Smooth muscle cell (in vitro differentiated cells): ENCODE data around the gene STK16. TPM values are rescaled to one million over a fixed set of nuclear protein-coding genes. Genes with fewer than 3 reads are reported as not detected.

Experiments
- DNase-seq: peaks from one replicate; lab custom pipeline; 2025; ENCODE audit not compliant: unreplicated experiment; lab: John Stamatoyannopoulos, UW
- H2AFZ ChIP-seq: fragments of 200-600 bp; sonication (generic); 2 replicates; pipeline ENCODE4 v1.6.0; 2016; ENCODE audit warnings: antibody characterized with exemption, low read depth, mild to moderate bottlenecking
- H3F3A ChIP-seq: fragments of 200-600 bp; sonication (generic); 2 replicates; pipeline ENCODE4 v1.6.0; 2017; ENCODE audit warnings: antibody characterized with exemption, low read depth
- H3K27ac ChIP-seq: fragments of 200-600 bp; sonication (generic); 2 replicates; pipeline ENCODE4 v1.5.1; 2016; ENCODE audit warnings: low read depth, mild to moderate bottlenecking
- H3K27me3 ChIP-seq: fragments of 200-600 bp; sonication (generic); 2 replicates; pipeline ENCODE4 v1.6.1; 2016; ENCODE audit warnings: low read depth, mild to moderate bottlenecking
- H3K36me3 ChIP-seq: fragments of 200-600 bp; sonication (generic); 2 replicates; pipeline ENCODE4 v1.5.1; 2016; ENCODE audit warnings: low read depth
- H3K4me1 ChIP-seq: fragments of 200-600 bp; sonication (generic); 2 replicates; pipeline ENCODE4 v1.5.1; 2016; ENCODE audit warnings: low read depth
- H3K4me2 ChIP-seq: fragments of 200-600 bp; sonication (generic); 2 replicates; pipeline ENCODE4 v1.6.0; 2016; ENCODE audit warnings: mild to moderate bottlenecking
- H3K4me3 ChIP-seq: fragments of 200-600 bp; sonication (generic); 2 replicates; pipeline ENCODE4 v1.5.1; 2016; ENCODE audit warnings: mild to moderate bottlenecking
- H3K79me2 ChIP-seq: fragments of 200-600 bp; sonication (generic); 2 replicates; pipeline ENCODE4 v1.6.0; 2016; ENCODE audit warnings: low read depth, mild to moderate bottlenecking
- H3K9ac ChIP-seq: fragments of 200-600 bp; sonication (generic); 2 replicates; pipeline ENCODE4 v1.6.0; 2016; ENCODE audit warnings: low read depth
- H3K9me3 ChIP-seq: fragments of 200-600 bp; sonication (generic); replicated peaks from 2 replicates; pipeline ENCODE4 v1.5.1; 2016; ENCODE audit warnings: low read depth
- H4K20me1 ChIP-seq: fragments of 200-600 bp; sonication (generic); 2 replicates; pipeline ENCODE4 v1.6.0; 2016; ENCODE audit warnings: low read depth
- CTCF ChIP-seq: fragments of 200-600 bp; sonication (generic); IDR thresholded peaks from 2 replicates; pipeline ENCODE4 v1.5.1; 2017; ENCODE audit warnings: borderline replicate concordance, mild to moderate bottlenecking, antibody characterized with exemption; ENCODE audit not compliant: insufficient read depth, poor library complexity, severe bottlenecking
- WGBS: methylation state at CpG from one replicate; pipeline ENCODE4 v1.1.7; 2016; ENCODE audit warnings: low lambda C conversion rate; 5-methylcytosine and 5-hydroxymethylcytosine counted together
- polyA plus RNA-seq: library from polyadenylated mRNA; unstranded; fragments of >200 nt; fragmentation: Nextera tagmentation; extraction: Ambion mirVana; gene quantifications from 2 replicates; pipeline ENCODE4 v1.2.1, GENCODE V29; 2016
- total RNA-seq: library from RNA; depleted of rRNA; stranded (reverse); fragments of >200 nt; gene quantifications from 2 replicates; pipeline ENCODE4 v1.2.3, GENCODE V29; 2014

Gene STK16
- total and polyA plus RNA-seq, 2 experiments from 2014 or later, result 8.8 to 15.2 TPM

- no peaks in the 10 kb centered on the region for H3K9me3 ChIP-seq
- peak overlapping the region; percentile 50 for H2AFZ ChIP-seq
- no peaks in the 10 kb centered on the region for H3K27me3 ChIP-seq
- under 1% methylated on average over 24 of the region's 24 CpGs for WGBS
- H4K20me1 ChIP-seq, result peaks cover 8% of the 10 kb centered on the region
- H3K36me3 ChIP-seq, result peaks cover 19% of the 10 kb centered on the region
- peaks cover 46% of the 10 kb centered on the region for H3K79me2 ChIP-seq
- peaks cover 18% of the 10 kb centered on the region for H3K4me1 ChIP-seq
- peak overlapping the region; percentile 96 for H3K9ac ChIP-seq
- H3F3A ChIP-seq, result peaks cover 7% of the 10 kb centered on the region
- no peak for DNase-seq
- H3K4me3 ChIP-seq, result peak overlapping the region; percentile 99
- H3K4me2 ChIP-seq, result peak overlapping the region; percentile 99
- TF ChIP-seq CTCF, result no peak
- H3K27ac ChIP-seq, result peak overlapping the region; percentile 96
Measured at GRCh38 chr2:219230059-219230540, 15.2 kb upstream of the STK16 start.

- no peaks in the 10 kb centered on the region for H4K20me1 ChIP-seq
- H3K9me3 ChIP-seq, result no peaks in the 10 kb centered on the region
- no peak overlapping the region for H2AFZ ChIP-seq
- H3K79me2 ChIP-seq, result peaks cover 21% of the 10 kb centered on the region
- peaks cover 7% of the 10 kb centered on the region for H3F3A ChIP-seq
- no peak for DNase-seq
- no peak overlapping the region for H3K9ac ChIP-seq
- H3K4me3 ChIP-seq, result no peak overlapping the region
- H3K4me1 ChIP-seq, result peaks cover 9% of the 10 kb centered on the region
- no peak overlapping the region for H3K4me2 ChIP-seq
- 96% methylated on average over 3 of the region's 3 CpGs for WGBS
- peaks cover 19% of the 10 kb centered on the region for H3K36me3 ChIP-seq
- no peak overlapping the region for H3K27ac ChIP-seq
- H3K27me3 ChIP-seq, result no peaks in the 10 kb centered on the region
- no peak for TF ChIP-seq CTCF
Measured at GRCh38 chr2:219234331-219234730, 10.9 kb upstream of the STK16 start.

GRCh38 chr2:219243291-219243761 is 2.0 kb upstream of the STK16 start:
- no peak for TF ChIP-seq CTCF
- Histone ChIP-seq H3F3A (no peaks in the 10 kb centered on the region), H3K27ac (no peak overlapping the region), H3K36me3 (no peaks in the 10 kb centered on the region), H3K27me3 (no peaks in the 10 kb centered on the region), H3K4me3 (no peak overlapping the region), H2AFZ (no peak overlapping the region), H3K9me3 (no peaks in the 10 kb centered on the region), H3K9ac (no peak overlapping the region), H3K4me2 (no peak overlapping the region), H3K4me1 (peaks cover 6% of the 10 kb centered on the region), H4K20me1 (no peaks in the 10 kb centered on the region), H3K79me2 (peaks cover 13% of the 10 kb centered on the region)
- DNase-seq, result no peak
- 87% methylated on average over 28 of the region's 28 CpGs for WGBS

GRCh38 chr2:219244789-219245147 is 511 bp upstream of the STK16 start:
- no peak for DNase-seq

More at GRCh38 chr2:219244789-219245147, 511 bp upstream of the STK16 start:
- Histone ChIP-seq H3K9ac (peak overlapping the region; percentile 96), H3K79me2 (peaks cover 13% of the 10 kb centered on the region), H3K4me2 (peak overlapping the region; percentile 99), H3K27ac (peak overlapping the region; percentile 87), H3K27me3 (no peaks in the 10 kb centered on the region), H3K4me3 (peak overlapping the region; percentile 86), H2AFZ (peak overlapping the region; percentile 91), H3K9me3 (no peaks in the 10 kb centered on the region), H3F3A (peaks cover 8% of the 10 kb centered on the region), H3K4me1 (peaks cover 10% of the 10 kb centered on the region), H4K20me1 (no peaks in the 10 kb centered on the region), H3K36me3 (no peaks in the 10 kb centered on the region)
- WGBS, result 47% methylated on average over 6 of the region's 6 CpGs
- no peak for TF ChIP-seq CTCF
